Memory B cell (primary cell): ENCODE results near the gene IVD.
"Not testable (repeated sequence)": the region's sequence is repeated elsewhere in the genome, so short reads cannot be mapped to it uniquely, and the experiment has no call there.

Experiments used
- ATAC-seq: fragments of 150-1000 bp; cut with Tn5 transposase; 2 replicates; pipeline ENCODE4 v1.10.0; 2021; ENCODE audit warnings: low read depth, mild to moderate bottlenecking, moderate library complexity
- DNase-seq, 2 donors: peaks; one replicate each; pipeline ENCODE4 v3.0.0; 2022; ENCODE audit warnings: low spot score in 2 of 2
- H3K27ac Mint-ChIP-seq: one replicate; pipeline ENCODE4 v1.8.0; 2022; ENCODE audit warnings: mild to moderate bottlenecking, moderate library complexity, mixed read lengths
- H3K27me3 Mint-ChIP-seq: one replicate; pipeline ENCODE4 v1.8.0; 2022; ENCODE audit warnings: mixed read lengths
- H3K36me3 Mint-ChIP-seq: one replicate; pipeline ENCODE4 v1.8.0; 2022; ENCODE audit warnings: mild to moderate bottlenecking, mixed read lengths
- H3K4me1 Mint-ChIP-seq: one replicate; pipeline ENCODE4 v1.8.0; 2022; ENCODE audit warnings: mixed read lengths
- H3K4me3 Mint-ChIP-seq: one replicate; pipeline ENCODE4 v1.8.0; 2022; ENCODE audit warnings: mild to moderate bottlenecking, moderate library complexity, mixed read lengths
- H3K9me3 Mint-ChIP-seq: one replicate; pipeline ENCODE4 v1.8.0; 2022; ENCODE audit warnings: mixed read lengths

IVD gene

GRCh38 chr15:40444736-40445135, 39.1 kb downstream of the IVD start:
- Mint-ChIP-seq H3K27me3 (peaks cover 3% of the 10 kb centered on the region), H3K9me3 (no peaks in the 10 kb centered on the region), H3K36me3 (peaks cover 3% of the 10 kb centered on the region), H3K4me1 (peaks cover 42% of the 10 kb centered on the region), H3K4me3 (no peak overlapping the region), H3K27ac (no peak overlapping the region)
- no peak for DNase-seq
- no peak for ATAC-seq

- peaks cover 3% of the 10 kb centered on the region for H3K36me3 Mint-ChIP-seq
- no peak overlapping the region for H3K4me3 Mint-ChIP-seq
- DNase-seq (no peak), ATAC-seq (no peak)
- peaks cover 41% of the 10 kb centered on the region for H3K4me1 Mint-ChIP-seq
- H3K27me3 Mint-ChIP-seq, result no peaks in the 10 kb centered on the region
- H3K27ac Mint-ChIP-seq, result peak overlapping the region; percentile 47
- no peaks in the 10 kb centered on the region for H3K9me3 Mint-ChIP-seq
These were observed 39.9 kb downstream of the IVD start for GRCh38 chr15:40445421-40445922.

- H3K27me3 Mint-ChIP-seq, result no peaks in the 10 kb centered on the region
- H3K4me3 Mint-ChIP-seq, result no peak overlapping the region
- H3K36me3 Mint-ChIP-seq, result peaks cover 1% of the 10 kb centered on the region
- peaks cover 43% of the 10 kb centered on the region for H3K4me1 Mint-ChIP-seq
- no peak overlapping the region for H3K27ac Mint-ChIP-seq
- H3K9me3 Mint-ChIP-seq, result no peaks in the 10 kb centered on the region
- no peak for DNase-seq
- ATAC-seq, result no peak
These were observed 40.5 kb downstream of the IVD start for GRCh38 chr15:40446144-40446543.

GRCh38 chr15:40448354-40448753, 42.8 kb downstream of the IVD start:
- Mint-ChIP-seq H3K4me3 (no peak overlapping the region), H3K9me3 (no peaks in the 10 kb centered on the region), H3K27me3 (no peaks in the 10 kb centered on the region), H3K4me1 (peaks cover 50% of the 10 kb centered on the region), H3K27ac (no peak overlapping the region), H3K36me3 (peaks cover 1% of the 10 kb centered on the region)
- ATAC-seq, result no peak
- DNase-seq, result no peak

GRCh38 chr15:40449275-40449674, 43.7 kb downstream of the IVD start:
- Mint-ChIP-seq H3K9me3 (no peaks in the 10 kb centered on the region), H3K4me1 (peaks cover 48% of the 10 kb centered on the region), H3K27me3 (no peaks in the 10 kb centered on the region), H3K27ac (peak overlapping the region; percentile 65), H3K36me3 (peaks cover 1% of the 10 kb centered on the region), H3K4me3 (no peak overlapping the region)
- ATAC-seq, result no peak
- DNase-seq, result no peak

- H3K4me1 Mint-ChIP-seq, result peaks cover 47% of the 10 kb centered on the region
- DNase-seq (no peak), ATAC-seq (no peak)
- no peak overlapping the region for H3K27ac Mint-ChIP-seq
- no peaks in the 10 kb centered on the region for H3K27me3 Mint-ChIP-seq
- H3K9me3 Mint-ChIP-seq, result no peaks in the 10 kb centered on the region
- H3K4me3 Mint-ChIP-seq, result no peak overlapping the region
- H3K36me3 Mint-ChIP-seq, result peaks cover 1% of the 10 kb centered on the region
These were observed 44.5 kb downstream of the IVD start for GRCh38 chr15:40450047-40450446.

GRCh38 chr15:40451527-40452158, 46.0 kb downstream of the IVD start:
- Mint-ChIP-seq H3K9me3 (no peaks in the 10 kb centered on the region), H3K36me3 (peaks cover 1% of the 10 kb centered on the region), H3K27me3 (no peaks in the 10 kb centered on the region), H3K27ac (no peak overlapping the region), H3K4me1 (peaks cover 42% of the 10 kb centered on the region), H3K4me3 (no peak overlapping the region)
- ATAC-seq (peak; percentile 6), DNase-seq (no peak)

GRCh38 chr15:40452296-40453090, 46.9 kb downstream of the IVD start:
- no peak overlapping the region for H3K4me3 Mint-ChIP-seq
- H3K27me3 Mint-ChIP-seq, result no peaks in the 10 kb centered on the region
- H3K4me1 Mint-ChIP-seq, result peaks cover 40% of the 10 kb centered on the region
- peaks cover 1% of the 10 kb centered on the region for H3K36me3 Mint-ChIP-seq
- no peak overlapping the region for H3K27ac Mint-ChIP-seq
- H3K9me3 Mint-ChIP-seq, result no peaks in the 10 kb centered on the region
- DNase-seq, result no peak
- ATAC-seq, result peak; percentile 76

- H3K27ac Mint-ChIP-seq, result peak overlapping the region; percentile 79
- not testable (repeated sequence) for ATAC-seq, H3K9me3 Mint-ChIP-seq, DNase-seq, H3K4me3 Mint-ChIP-seq, H3K27me3 Mint-ChIP-seq, H3K36me3 Mint-ChIP-seq
- H3K4me1 Mint-ChIP-seq, result peaks cover 38% of the 10 kb centered on the region
These were observed 48.3 kb downstream of the IVD start for GRCh38 chr15:40453941-40454340.

GRCh38 chr15:40454904-40455391, 49.4 kb downstream of the IVD start:
- Mint-ChIP-seq H3K4me1 (peaks cover 33% of the 10 kb centered on the region), H3K4me3 (no peak overlapping the region), H3K27ac (no peak overlapping the region), H3K9me3 (no peaks in the 10 kb centered on the region), H3K27me3 (no peaks in the 10 kb centered on the region), H3K36me3 (peaks cover 3% of the 10 kb centered on the region)
- ATAC-seq (no peak), DNase-seq (no peak)

- Mint-ChIP-seq H3K9me3 (no peaks in the 10 kb centered on the region), H3K4me3 (no peak overlapping the region), H3K4me1 (peaks cover 27% of the 10 kb centered on the region), H3K27ac (no peak overlapping the region), H3K27me3 (no peaks in the 10 kb centered on the region), H3K36me3 (peaks cover 3% of the 10 kb centered on the region)
- DNase-seq, result no peak
- no peak for ATAC-seq
These were observed 50.7 kb downstream of the IVD start for GRCh38 chr15:40456299-40456712.

GRCh38 chr15:40456738-40457137, 51.1 kb downstream of the IVD start:
- Mint-ChIP-seq H3K4me3 (no peak overlapping the region), H3K27me3 (no peaks in the 10 kb centered on the region), H3K27ac (no peak overlapping the region), H3K4me1 (peaks cover 23% of the 10 kb centered on the region), H3K9me3 (no peaks in the 10 kb centered on the region), H3K36me3 (peaks cover 3% of the 10 kb centered on the region)
- ATAC-seq, result no peak
- DNase-seq, result no peak

- no peaks in the 10 kb centered on the region for H3K9me3 Mint-ChIP-seq
These were observed 53.1 kb downstream of the IVD start for GRCh38 chr15:40458495-40459371.

More at GRCh38 chr15:40458495-40459371, 53.1 kb downstream of the IVD start:
- Mint-ChIP-seq H3K36me3 (peaks cover 3% of the 10 kb centered on the region), H3K4me1 (peaks cover 8% of the 10 kb centered on the region), H3K4me3 (no peak overlapping the region), H3K27me3 (no peaks in the 10 kb centered on the region), H3K27ac (no peak overlapping the region)
- DNase-seq (no peak), ATAC-seq (no peak)
